Astrocyte of the cerebellum (primary cell): Measurements from ENCODE around the gene CYP2E1.

Experiments used
- DNase-seq: peaks from one replicate; pipeline ENCODE4 v3.0.0-alpha.2; 2011; ENCODE audit warnings: low read depth
- H3K4me3 ChIP-seq: 2 replicates; pipeline ENCODE4 v1.5.1; 2011; ENCODE audit warnings: mild to moderate bottlenecking, low read depth, low read length, moderate library complexity
- CTCF ChIP-seq: IDR thresholded peaks from 2 replicates; pipeline ENCODE4 v1.5.1; 2012; ENCODE audit warnings: low read length, low read depth, moderate library complexity, mild to moderate bottlenecking; ENCODE audit errors: missing control alignments
- in situ Hi-C: cut with HindIII; loops from 2 replicates; pipeline ENCODE4 v1.10.0; 2017; ENCODE audit warnings: low sequenced_read_pairs

The CYP2E1 gene

DNA sequence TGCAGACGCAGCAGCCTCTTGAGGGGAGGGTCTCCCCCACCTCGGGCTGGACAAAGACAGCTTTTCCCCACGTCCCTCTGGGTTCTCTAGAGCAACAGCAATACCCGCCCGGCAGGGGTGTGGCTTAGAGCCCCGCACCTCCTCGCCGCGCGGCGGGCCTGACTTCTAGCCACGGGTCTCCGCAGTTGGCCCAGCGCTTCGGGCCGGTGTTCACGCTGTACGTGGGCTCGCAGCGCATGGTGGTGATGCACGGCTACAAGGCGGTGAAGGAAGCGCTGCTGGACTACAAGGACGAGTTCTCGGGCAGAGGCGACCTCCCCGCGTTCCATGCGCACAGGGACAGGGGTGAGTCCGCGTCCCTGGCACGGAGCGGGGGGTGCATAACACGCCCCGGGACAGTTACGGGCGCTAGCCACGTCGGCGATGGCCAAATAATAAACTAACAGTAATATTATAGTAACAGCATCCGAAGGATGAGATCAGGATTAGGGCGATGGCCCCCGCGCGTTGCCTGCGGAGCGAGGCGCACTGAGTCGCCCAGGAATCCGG lies 1.2 kb downstream of the CYP2E1 start:
- H3K4me3 ChIP-seq: no peak overlapping the region
- no peak for TF ChIP-seq CTCF
- in situ Hi-C loops: no loop called here
- DNase-seq: no peak

- in situ Hi-C loops: no loop called here
- no peak for DNase-seq
- TF ChIP-seq CTCF: no peak
- no peak overlapping the region for H3K4me3 ChIP-seq
Observed at GRCh38 chr10:133528845-133529575, 1.8 kb downstream of the CYP2E1 start.

DNA sequence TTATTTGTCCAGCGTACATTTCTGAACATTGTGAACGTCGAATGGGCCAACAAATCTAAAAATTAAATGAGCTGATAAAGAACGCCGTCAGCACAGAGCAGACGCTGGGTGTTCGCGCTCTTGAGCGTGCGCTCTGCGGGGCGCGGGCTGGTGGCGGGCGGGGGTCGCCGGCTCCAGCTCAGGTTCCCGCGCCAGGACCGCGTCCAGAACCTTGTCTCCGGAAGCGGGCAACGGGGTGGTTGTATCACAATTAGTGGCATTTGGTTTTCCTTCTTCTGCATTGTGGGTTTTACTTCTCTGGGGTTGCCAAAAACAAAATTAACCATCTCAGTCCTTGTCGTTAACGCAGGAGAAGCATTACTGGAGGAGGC lies 2.4 kb downstream of the CYP2E1 start:
- no peak for TF ChIP-seq CTCF
- in situ Hi-C loops: no loop called here
- DNase-seq: no peak
- H3K4me3 ChIP-seq: no peak overlapping the region

GRCh38 chr10:133530506-133530905 lies 3.3 kb downstream of the CYP2E1 start:
- H3K4me3 ChIP-seq: no peak overlapping the region
- DNase-seq: no peak
- in situ Hi-C loops: no loop called here
- no peak for TF ChIP-seq CTCF

GRCh38 chr10:133532871-133533270 lies 5.7 kb downstream of the CYP2E1 start:
- DNase-seq: no peak
- no peak overlapping the region for H3K4me3 ChIP-seq
- in situ Hi-C loops: no loop called here
- TF ChIP-seq CTCF: no peak

- H3K4me3 ChIP-seq: no peak overlapping the region
- DNase-seq: no peak
- in situ Hi-C loops: no loop called here
- no peak for TF ChIP-seq CTCF
Observed at GRCh38 chr10:133534417-133534816, 7.3 kb downstream of the CYP2E1 start.
